Left ventricle myocardium superior (tissue), 1 donor: ENCODE results near the gene NRCAM. TPM values are rescaled to one million over a fixed set of nuclear protein-coding genes. Genes with fewer than 3 reads are reported as not detected.
"Not testable (repeated sequence)": the region's sequence is repeated elsewhere in the genome, so short reads cannot be mapped to it uniquely, and the experiment has no call there.

Source experiments
- ATAC-seq: fragments of 200-7000 bp; cut with Tn5 transposase; one replicate; pipeline ENCODE4 v1.9.1; 2020; ENCODE audit warnings: mild to moderate bottlenecking, moderate library complexity
- DNase-seq: peaks from one replicate; pipeline ENCODE4 v3.0.0-alpha.2; 2020
- intact Hi-C: fragments of 100-400 bp; cut with micrococcal nuclease; formaldehyde crosslinking; loops from one replicate; pipeline ENCODE4 v1.11.0; 2022
- total RNA-seq: library from RNA; stranded (reverse); fragmentation: NEBNext Ultra II Directional; extraction: Animal tissue kit (Norgen Biotek cat#: 25700); gene quantifications from one replicate; pipeline ENCODE4 v1.2.1, GENCODE V29; 2021
- donor health status: DM: no; HTN: yes; CAD: no; lungs with severe emphysema.

The NRCAM gene
- total RNA-seq, 1 donor from 2014 or later, result 0.62 TPM

DNA sequence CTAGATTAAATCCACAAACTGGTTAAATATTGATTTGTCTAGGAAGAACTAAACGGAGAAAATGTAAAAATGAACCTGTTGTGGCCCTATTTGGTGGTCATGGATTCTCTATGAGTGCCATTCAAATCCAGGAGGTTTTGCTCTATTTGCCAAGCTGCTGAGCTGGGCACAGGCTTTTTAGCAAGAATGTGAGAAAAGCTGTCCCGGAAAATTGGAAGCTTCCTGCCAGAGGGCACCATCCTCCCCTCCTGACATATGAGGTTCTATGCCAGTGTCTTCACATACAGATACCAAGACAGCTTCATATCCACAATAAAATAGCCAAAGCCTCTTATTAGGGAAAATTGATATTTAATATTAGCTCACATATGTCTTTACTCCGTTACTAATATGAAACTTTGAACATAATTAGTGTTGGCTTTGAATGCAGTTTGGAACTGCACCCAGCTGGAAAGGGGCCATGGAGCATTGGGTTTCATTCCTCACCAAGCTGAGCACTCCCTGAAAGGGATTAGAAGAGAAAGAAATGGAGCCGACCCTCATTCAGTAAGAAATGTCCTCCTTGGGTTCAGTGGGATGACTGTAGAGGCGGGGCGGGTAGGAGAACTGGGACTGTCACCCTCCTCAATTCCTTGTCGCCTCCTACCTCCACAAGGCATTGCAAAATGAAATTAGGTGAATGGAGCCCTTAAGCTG, 47.8 kb downstream of the NRCAM start:
- intact Hi-C loops, result no loop called here
- no peak for ATAC-seq
- no peak for DNase-seq

DNA sequence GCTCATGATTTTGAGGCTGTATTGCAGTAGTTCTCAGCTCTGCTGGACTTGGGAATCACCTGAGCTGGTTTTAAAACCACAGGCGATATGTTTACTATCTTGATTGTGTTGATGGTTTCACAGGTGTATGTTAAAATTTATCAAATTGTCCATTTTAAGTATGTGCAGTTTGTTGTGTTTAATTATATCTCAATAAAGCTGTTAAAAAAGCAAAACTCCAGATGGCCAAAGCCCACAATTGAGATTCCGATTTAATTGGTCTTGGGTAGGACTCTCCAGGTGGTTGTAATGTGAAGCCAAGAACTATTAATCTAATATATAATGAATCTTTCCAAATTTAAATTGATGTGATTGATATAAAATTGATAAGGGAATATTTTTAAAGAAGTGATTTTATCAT, 48.6 kb downstream of the NRCAM start:
- intact Hi-C loops, result no loop called here
- DNase-seq (no peak), ATAC-seq (no peak)

DNA sequence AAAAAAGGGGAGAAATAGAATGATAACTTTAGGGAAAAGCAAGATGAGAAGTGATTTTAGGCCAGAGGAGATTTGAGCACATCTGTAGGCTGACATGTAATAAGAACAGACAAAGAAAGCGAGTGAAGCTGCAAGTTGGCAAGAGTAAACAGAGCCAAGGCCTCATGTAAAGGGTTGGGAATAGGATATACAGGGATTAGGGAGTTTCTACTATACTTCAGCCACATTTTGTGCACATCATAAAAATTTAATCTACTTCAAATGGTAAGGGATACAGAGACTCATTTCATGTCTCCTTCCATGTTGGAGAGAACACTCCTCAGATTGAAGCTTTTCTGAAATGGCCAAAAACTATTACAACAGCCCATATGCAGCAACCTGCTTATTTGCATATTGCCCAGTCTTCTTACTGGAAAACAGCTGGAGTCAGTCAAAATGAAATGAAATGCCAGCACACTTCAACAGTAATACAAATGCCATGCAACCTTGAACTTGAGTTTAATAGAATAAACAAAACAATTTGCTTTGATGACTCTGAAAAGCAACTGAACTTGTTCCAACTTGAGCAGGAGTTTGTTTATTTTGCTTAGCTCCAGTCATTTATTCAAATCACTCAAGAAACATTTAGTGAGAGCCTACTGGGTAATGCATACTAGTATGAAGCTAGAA, 49.9 kb downstream of the NRCAM start:
- DNase-seq (no peak), ATAC-seq (no peak)
- intact Hi-C loops, result no loop called here

DNA sequence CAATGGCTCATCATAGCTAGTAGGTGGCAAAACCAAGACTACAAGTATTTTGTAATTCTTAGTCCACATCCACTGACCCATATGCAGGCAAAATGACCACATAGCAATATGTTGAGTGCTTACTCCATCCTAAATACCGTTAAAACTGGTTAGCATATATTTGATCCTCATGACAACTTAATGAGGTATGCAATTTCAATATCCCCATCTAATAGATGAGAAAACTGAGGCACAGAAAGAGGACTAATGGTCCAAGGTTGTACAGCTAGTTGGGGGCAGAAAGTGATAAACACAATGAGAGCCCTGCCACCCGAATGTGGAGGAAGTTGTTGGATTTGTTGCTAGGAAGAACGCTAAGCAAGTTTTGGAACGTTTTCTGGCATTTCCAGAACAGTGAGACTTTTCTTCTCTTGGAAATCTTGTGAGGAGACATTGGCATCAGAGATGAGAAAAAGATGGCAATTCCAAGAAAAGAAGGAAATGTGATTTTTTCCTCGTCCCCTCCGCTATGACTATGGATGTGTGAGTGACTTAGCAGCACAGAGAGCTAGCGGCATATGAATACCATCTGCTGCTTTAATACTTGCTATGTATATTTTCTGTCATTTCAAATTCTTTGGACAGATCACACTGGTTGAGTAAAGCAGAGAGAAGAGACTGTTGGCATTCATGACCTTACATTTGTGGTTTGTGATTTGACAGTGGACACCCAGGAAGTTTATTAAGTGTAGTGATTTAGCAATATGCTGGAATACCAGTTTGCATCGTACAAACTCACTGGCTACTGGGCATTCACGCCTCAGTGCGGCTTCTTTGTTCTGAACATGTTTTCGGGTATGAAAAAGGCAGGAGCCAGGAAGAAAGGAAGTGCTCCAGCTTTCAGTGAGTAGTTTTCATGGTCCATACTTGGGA, 51.5 kb downstream of the NRCAM start:
- intact Hi-C loops, result no loop called here
- DNase-seq (no peak), ATAC-seq (no peak)

DNA sequence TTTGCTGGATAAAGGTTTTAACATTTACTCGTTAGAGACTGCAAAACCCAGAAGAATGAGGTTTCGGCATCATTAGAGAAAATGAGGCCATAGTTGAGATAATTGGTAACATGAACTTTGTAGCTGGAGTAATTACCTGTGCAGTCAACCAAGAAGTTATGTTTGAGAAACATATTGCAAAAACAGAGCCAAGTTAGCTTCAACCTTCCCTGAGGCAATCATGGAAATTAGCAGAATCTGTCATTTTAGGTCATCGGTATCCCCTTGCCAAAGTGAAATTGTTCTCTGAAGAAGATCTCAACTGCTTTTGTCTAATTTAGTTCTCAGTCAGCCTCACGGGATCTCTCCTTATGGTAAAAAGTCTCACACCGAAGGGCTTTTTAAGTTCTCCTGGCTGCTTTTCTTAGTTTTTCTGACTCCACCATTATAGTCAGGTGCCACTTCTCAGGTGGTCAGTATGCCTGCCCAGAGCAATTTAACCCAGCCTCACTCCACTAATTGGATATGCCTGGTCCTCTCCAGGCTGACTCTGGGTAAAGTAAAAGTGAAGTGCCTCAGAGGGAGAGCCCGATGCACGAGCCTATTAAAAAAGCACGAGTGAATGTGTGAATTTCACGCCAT, 52.5 kb downstream of the NRCAM start:
- DNase-seq, result no peak
- no peak for ATAC-seq
- intact Hi-C loops, result no loop called here

DNA sequence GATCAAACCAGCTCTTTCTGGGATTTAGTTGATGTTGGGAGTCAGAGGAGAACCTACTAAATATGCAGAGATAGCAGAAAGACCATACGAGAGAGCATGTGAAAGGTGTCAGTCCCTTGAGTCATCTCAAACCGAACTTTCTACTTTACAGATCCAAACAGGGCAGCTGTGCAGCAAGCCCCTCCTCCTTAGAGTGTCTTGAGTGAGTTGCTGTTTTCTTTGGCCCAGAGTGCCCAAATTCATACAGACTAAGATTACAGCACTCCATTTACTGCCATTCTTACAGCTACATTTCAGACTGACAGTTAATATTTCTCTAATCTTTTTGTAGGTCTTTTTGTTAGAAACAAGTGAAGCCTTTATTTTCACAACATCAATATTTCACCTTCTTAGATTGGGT, 53.4 kb downstream of the NRCAM start:
- peak; percentile 30 for ATAC-seq
- DNase-seq, result no peak
- intact Hi-C loops, result no loop called here

DNA sequence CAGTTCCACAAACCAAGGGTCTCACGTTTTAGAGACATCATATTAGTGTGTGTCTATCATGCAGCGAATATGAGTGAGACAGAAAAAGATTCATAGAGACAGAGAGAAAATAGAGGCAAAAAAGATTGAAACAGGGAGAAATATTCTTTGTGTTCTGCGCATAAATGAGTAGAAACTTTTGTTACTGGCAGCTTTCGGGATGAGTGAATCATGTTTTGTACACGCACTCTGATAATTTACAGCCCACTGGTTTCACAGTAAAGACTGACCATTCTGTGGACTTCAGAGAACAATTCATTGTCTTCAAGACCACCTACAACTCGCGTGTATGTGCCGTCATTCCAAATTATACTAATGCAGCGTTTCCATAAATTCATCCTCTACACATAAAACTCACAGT, 60.2 kb downstream of the NRCAM start:
- ATAC-seq (no peak), DNase-seq (no peak)
- intact Hi-C loops, result no loop called here

DNA sequence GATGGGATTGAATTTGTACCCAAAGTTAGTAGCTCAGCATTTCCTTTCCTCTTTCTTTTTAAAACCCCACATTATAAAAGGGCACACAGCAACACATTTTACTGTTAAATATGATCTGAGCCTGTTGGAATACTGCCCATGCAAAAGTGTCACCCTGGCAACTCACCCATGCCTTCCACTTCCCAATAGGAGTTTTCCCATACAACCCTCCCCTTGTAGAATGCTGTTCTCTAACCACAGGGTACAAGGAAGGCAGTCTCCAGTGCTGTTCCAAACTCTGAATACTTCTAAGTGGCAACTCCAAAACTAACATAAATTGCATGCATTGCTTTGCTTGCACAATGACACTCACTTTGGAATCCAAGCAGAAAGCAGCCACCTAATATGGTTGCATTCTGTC, 60.8 kb downstream of the NRCAM start:
- intact Hi-C loops, result no loop called here
- ATAC-seq (no peak), DNase-seq (no peak)

DNA sequence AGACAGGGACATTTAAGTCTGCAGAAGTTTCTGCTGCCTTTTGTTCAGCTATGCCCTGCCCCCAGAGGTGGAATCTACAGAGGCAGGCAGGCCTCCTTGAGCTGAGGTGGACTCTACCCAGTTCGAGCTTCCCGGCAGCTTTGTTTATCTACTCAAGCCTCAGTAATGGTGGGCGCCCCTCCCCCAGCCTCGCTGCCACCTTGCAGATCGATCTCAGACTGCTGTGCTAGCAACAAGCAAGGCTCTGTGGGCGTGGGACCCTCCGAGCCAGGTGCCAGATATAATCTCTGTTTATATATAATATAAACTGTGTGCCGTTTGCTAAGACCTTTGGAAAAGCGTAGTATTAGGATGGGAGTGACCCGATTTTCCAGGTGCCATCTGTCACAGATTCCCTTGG, 63.1 kb downstream of the NRCAM start:
- ATAC-seq, DNase-seq, intact Hi-C loops: not testable (repeated sequence)

DNA sequence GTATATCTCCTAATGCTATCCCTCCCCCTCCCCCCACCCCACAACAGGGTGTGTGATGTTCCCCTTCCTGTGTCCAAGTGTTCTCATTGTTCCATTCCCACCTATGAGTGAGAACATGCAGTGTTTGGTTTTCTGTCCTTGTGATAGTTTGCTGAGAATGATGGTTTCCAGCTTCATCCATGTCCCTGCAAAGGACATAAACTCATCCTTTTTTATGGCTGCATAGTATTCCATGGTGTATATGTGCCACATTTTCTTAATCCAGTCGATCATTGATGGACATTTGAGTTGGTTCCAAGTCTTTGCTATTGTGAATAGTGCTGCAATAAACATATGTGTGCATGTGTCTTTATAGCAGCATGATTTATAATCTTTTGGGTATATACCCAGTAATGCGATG, 68.5 kb downstream of the NRCAM start:
- ATAC-seq, DNase-seq, intact Hi-C loops: not testable (repeated sequence)

DNA sequence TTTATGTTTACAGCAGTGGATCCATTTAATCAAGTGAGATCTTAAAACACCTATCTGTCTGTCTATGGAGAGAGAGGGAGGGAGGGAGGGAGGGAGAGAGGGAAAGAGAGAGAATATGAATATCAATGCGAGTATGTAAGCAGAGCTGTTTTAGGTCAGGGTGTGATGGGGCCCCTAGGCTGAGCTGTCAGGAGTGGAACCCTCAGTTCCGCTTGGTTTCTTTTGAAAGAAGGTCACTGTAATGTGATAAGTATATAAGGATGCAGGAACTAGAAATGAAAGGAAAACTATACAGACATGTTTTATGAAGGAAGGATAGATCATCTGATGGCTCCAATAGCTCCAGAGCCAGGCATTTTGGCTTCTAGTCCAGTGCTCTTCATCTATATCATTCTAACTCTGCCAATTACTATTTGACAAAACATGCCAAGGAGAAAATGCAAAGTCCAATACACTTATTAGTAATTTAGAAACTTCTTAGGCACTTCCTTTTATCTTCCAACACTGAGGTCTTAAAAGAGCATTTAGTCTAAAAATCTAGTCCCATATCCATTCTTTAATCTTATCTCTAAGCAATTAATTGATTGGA, 70.3 kb downstream of the NRCAM start:
- no peak for ATAC-seq
- intact Hi-C loops, result no loop called here
- DNase-seq, result no peak

DNA sequence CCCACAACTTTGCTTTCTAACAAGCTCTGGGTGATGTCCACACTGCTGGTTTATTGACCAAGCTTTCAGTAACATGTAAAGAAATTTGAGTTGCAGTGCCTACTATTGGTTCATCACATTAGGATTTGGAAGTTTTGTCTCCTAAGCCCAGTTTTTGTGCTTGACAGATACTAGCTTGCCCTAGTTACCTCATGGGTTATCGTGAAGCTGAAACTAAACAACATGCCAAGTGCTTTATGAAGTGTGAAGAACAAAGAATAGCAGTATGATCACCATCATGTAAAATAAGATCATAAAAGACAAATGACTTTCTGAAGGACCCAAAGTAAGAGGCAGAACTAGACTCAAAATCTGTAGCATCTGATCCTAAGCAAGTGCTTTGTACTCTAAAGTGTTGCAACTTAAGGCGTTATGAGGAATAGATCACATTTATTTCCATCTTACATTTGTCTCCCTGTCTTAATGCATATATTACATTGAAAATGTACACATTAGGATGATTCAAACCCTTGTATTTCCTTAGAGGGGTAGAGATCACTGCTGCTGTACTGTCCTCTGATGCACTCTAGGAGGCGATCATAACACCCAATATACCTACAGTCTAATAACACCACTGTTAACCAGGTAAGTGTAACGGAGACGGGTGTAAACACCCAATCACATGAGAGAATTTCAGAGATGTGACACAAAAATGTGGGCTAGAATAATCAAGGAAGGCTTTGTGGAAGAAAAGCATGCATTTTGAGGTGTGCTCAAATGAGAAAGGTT, 71.3 kb downstream of the NRCAM start:
- ATAC-seq (no peak), DNase-seq (no peak)
- intact Hi-C loops, result no loop called here

DNA sequence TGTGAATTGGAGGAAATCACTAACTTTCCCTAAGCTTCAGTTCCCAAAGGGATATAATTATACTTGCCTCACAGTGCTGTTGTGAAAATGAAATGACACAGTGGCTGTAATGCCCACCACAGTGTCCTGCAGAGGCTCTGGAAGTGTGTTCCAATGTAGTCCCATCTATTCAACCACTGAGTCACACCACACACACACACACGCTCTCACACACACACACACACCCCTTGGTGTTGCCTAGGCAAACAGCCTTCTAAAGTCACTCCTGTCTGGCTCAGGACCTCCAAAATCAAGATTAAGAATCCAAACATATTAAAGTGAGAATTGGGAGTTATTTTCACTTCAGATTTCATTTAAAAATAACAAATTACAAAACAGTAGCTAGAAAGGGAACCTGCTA, 73.3 kb downstream of the NRCAM start:
- intact Hi-C loops, result no loop called here
- DNase-seq (no peak), ATAC-seq (no peak)

DNA sequence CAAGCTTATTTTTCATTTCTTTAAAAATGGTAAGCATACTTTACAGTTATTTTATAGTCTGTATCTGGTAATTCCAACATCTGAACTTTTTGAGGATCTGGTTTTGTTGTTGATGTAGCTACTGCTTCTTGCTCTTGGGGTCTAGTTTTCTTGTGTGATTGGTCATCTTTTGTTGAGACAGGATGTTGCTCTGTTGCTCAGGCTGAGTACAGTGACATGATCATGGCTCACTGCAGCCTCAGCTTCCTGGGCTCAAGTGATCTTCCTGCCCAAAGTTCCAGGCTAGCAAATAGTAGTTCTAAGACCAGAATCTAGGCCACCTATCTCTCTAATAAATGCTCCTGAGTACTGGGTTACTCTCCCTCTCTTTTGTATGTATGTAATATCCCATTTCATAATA, 75.7 kb downstream of the NRCAM start:
- ATAC-seq (no peak), DNase-seq (no peak)
- intact Hi-C loops, result no loop called here

DNA sequence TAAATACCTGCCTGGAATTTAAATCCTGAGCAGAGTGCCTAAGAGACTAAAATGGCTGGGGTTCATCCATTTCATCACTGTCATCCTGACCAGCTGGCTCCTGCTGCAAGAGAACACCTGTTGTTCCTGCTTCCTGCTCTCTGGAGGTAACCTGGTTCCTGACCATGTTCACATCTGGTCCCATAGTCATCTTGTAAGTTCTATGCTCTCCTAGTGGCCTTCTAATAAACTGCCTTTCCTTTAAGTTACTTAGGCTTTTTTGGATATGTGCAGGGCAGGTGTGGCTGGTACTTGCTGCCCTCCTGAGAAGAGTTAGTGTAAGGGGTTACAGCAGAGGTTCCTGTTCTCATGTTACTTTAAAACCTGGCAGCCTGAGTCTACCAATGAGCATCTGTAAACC, 80.0 kb downstream of the NRCAM start:
- ATAC-seq (no peak), DNase-seq (no peak)
- intact Hi-C loops, result no loop called here

DNA sequence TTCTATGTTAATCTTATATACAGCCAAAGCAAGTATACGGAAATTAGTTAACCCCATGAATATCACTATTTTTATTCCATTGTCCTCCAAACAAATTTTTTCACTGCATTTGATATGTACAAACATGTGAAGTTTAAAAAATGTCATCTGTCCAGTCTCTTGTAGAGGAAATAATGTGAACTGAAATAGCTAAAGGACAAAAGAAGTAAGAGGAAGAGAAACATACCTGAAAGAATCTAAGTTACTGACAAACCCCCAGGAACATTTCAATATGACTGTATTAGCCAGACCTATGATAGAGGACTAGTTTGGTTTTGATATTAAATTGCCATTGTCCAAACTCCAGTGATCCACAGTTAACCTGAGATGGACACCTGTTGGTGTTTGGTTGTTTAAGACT, 80.6 kb downstream of the NRCAM start:
- intact Hi-C loops, result no loop called here

DNA sequence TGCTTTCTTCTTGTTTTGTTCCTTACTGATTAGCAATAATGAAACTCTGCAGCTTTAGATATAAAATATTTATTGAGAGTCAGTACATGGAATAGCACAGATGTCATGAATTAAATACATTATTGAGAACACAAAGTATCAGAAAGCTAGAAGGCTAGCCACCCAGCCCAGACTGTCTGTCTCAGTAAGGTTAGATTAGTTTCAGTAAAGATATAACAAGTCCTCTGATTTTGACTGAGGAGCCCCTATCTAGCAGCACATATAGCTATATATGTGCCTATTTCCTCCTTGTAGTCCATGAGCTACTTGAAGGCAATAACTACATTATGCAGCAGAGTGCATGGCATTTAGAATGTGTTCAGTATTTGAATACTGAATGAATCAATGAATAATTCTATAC, 81.3 kb downstream of the NRCAM start:
- intact Hi-C loops, result no loop called here
- DNase-seq (no peak), ATAC-seq (no peak)

More for the DNA sequence above, 80.6 kb downstream of the NRCAM start:
- ATAC-seq, result no peak
- DNase-seq, result no peak

DNA sequence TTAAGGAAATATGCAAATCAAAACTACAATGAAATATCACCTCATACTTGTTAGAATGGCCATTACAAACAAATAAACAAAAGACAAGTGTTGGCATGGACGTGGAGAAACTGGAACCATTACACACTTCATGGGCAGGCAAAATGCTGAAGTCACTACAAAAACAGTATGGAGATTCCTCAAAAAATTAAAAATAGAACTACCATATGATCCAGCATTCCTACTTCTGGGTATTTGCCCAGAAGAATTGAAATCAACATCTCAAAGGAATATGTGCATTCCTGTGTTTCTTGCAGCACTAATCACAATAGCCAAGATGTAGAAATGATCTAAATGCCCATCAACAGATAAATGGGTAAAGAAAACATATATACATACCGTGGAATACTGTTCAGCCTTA, 83.6 kb downstream of the NRCAM start:
- DNase-seq, result no peak
- intact Hi-C loops, result no loop called here
- no peak for ATAC-seq

DNA sequence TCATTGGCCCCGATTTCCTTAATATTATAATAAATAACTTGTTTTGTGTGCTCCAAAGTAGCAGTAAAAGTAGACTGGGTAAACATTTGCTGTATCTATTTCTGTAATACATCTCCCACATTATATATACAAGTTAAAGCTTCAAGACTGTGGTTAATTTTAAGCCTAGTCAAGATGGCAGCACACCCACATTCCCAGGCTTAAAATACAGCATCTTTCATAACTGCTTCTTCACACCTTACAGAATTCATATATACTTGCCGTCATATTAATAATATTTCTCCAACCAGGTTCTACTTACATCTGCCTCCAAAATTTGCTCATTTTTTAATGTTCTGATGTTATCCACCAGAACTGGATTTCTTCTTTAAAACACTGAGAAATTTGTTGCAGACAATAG, 85.6 kb downstream of the NRCAM start:
- DNase-seq (no peak), ATAC-seq (no peak)
- intact Hi-C loops, result no loop called here
